IMR-90 (cell line): ENCODE measurements around the gene CYSTM1.

Experiments
- CEBPB ChIP-seq: IDR thresholded peaks from 2 replicates; pipeline ENCODE4 v1.6.1; 2012; ENCODE audit warnings: low read depth, low read length, improper control_type of control experiment
- MAFK ChIP-seq: IDR thresholded peaks from 2 replicates; pipeline ENCODE4 v1.6.1; 2012; ENCODE audit warnings: low read depth, low read length, improper control_type of control experiment
- POLR2A ChIP-seq: IDR thresholded peaks from 2 replicates; pipeline ENCODE4 v1.6.1; 2012; ENCODE audit warnings: mild to moderate bottlenecking, low read depth, low read length
- RAD21 ChIP-seq: IDR thresholded peaks from 2 replicates; pipeline ENCODE4 v1.6.1; 2012; ENCODE audit warnings: low read length, improper control_type of control experiment
- RFX5 ChIP-seq: IDR thresholded peaks from 2 replicates; pipeline ENCODE4 v1.8.0; 2012; ENCODE audit warnings: low read depth, mild to moderate bottlenecking, low read length, moderate library complexity
- TF ChIP-seq, protein P1 (sequence below): fragments of 150-350 bp; IDR thresholded peaks from 2 replicates; pipeline ENCODE4 v1.6.1; 2016; ENCODE audit warnings: low read depth, mild to moderate bottlenecking, low read length, moderate library complexity, borderline replicate concordance
- TF ChIP-seq, protein P2 (sequence below): conservative IDR thresholded peaks from 2 replicates; pipeline ENCODE4 v1.5.1; 2012; ENCODE audit warnings: mild to moderate bottlenecking, low read depth, low read length, improper control_type of control experiment

DNA sequence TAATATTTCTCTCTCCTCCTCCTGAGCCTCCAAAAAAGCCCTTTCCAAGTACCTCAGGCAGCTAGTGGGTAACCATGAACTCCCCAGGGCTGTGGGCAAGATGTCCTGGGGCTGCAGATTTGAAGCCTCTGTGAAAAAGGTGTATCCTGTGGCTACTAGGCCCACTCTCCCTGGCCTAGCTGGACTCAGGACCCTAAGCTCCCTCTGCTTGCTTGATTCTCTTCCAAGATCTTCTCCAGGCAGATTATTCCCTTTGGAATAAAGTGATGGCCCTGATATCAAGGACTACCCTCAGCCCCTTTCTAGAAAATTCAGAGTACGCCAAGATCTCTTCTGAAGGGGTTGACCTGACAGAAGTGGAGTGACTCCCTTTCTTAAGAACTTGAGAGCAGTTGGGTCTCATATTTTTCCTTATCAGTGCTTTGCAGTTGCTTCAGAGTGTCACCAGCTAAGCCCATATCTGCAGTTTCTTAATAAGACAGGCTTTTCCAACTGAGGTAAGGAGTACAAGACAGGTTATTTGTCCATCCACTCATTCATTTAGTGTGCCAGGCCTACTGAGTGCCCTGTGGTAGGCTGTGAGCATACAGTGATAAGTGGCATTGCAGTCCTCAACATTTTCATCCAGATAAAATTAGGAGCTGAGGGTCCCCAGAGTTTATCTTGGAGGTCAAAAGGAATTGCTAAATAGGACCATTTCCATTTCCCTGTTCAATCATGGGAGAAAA is 42.5 kb downstream of the CYSTM1 start:
- TF ChIP-seq POLR2A (no peak), CEBPB (no peak), RFX5 (no peak), RAD21 (no peak), MAFK (no peak)
- TF ChIP-seq, protein P1, sequence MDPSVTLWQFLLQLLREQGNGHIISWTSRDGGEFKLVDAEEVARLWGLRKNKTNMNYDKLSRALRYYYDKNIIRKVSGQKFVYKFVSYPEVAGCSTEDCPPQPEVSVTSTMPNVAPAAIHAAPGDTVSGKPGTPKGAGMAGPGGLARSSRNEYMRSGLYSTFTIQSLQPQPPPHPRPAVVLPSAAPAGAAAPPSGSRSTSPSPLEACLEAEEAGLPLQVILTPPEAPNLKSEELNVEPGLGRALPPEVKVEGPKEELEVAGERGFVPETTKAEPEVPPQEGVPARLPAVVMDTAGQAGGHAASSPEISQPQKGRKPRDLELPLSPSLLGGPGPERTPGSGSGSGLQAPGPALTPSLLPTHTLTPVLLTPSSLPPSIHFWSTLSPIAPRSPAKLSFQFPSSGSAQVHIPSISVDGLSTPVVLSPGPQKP, result no peak
- TF ChIP-seq, protein P2, sequence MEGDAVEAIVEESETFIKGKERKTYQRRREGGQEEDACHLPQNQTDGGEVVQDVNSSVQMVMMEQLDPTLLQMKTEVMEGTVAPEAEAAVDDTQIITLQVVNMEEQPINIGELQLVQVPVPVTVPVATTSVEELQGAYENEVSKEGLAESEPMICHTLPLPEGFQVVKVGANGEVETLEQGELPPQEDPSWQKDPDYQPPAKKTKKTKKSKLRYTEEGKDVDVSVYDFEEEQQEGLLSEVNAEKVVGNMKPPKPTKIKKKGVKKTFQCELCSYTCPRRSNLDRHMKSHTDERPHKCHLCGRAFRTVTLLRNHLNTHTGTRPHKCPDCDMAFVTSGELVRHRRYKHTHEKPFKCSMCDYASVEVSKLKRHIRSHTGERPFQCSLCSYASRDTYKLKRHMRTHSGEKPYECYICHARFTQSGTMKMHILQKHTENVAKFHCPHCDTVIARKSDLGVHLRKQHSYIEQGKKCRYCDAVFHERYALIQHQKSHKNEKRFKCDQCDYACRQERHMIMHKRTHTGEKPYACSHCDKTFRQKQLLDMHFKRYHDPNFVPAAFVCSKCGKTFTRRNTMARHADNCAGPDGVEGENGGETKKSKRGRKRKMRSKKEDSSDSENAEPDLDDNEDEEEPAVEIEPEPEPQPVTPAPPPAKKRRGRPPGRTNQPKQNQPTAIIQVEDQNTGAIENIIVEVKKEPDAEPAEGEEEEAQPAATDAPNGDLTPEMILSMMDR, result no peak
